ENCODE measurements around the gene ZCRB1.

ZCRB1 gene

GRCh38 chr12:42277396-42278127 is 48.3 kb downstream of the ZCRB1 start:
- FAIRE-seq = peak; percentile 57

GRCh38 chr12:42275499-42275898 is 50.4 kb downstream of the ZCRB1 start:
- no peak for FAIRE-seq

- no peak for FAIRE-seq
Observed at GRCh38 chr12:42273706-42274105, 52.2 kb downstream of the ZCRB1 start.

- FAIRE-seq = no peak
Observed at GRCh38 chr12:42270596-42270995, 55.3 kb downstream of the ZCRB1 start.

- no peak for FAIRE-seq
Observed at GRCh38 chr12:42267413-42268190, 58.3 kb downstream of the ZCRB1 start.

GRCh38 chr12:42266579-42267230 is 59.2 kb downstream of the ZCRB1 start:
- no peak for FAIRE-seq

- FAIRE-seq = no peak
Observed at GRCh38 chr12:42262271-42262670, 63.6 kb downstream of the ZCRB1 start.
